Right atrium auricular region (tissue), 2 donors: ENCODE results near the gene WDR27. TPM values are rescaled to one million over a fixed set of nuclear protein-coding genes. Genes with fewer than 3 reads are reported as not detected.

Experiments
- DNase-seq: peaks from one replicate; pipeline ENCODE4 v3.0.0-alpha.2; 2019; ENCODE audit warnings: low spot score
- H3K27ac ChIP-seq, 2 donors: fragments of 200-600 bp; sonication (generic); 1 replicate in 1 of 2; 2 replicates in 1 of 2; pipeline ENCODE4 v1.5.1; 2016 to 2019
- H3K27me3 ChIP-seq, 2 donors: fragments of 200-600 bp; sonication (generic); one replicate each; pipeline versions ENCODE4 v1.5.1 to v1.6.0; 2017 to 2019
- H3K36me3 ChIP-seq: fragments of 200-600 bp; sonication (generic); one replicate; pipeline ENCODE4 v1.5.1; 2016
- H3K4me1 ChIP-seq, 2 donors: fragments of 200-600 bp; sonication (generic); one replicate each; pipeline versions ENCODE4 v1.5.1 to v1.6.0; 2017 to 2019
- H3K4me3 ChIP-seq, 2 donors: fragments of 200-600 bp; sonication (generic); 1 replicate in 1 of 2; 2 replicates in 1 of 2; pipeline ENCODE4 v1.5.1; 2017 to 2019; ENCODE audit warnings: mild to moderate bottlenecking in 1 of 2, moderate library complexity in 1 of 2
- H3K9me3 ChIP-seq, 2 donors: fragments of 200-600 bp; sonication (generic); one replicate each; pipeline ENCODE4 v1.5.1; 2019
- CTCF ChIP-seq, 2 donors: fragments of 200-600 bp; sonication (generic); IDR thresholded peaks; one replicate each; pipeline ENCODE4 v1.5.1; 2019; ENCODE audit warnings: antibody characterized with exemption in 2 of 2
- total RNA-seq, 2 donors: library from RNA; depleted of rRNA; stranded (reverse); fragments of >200 nt; gene quantifications; one replicate each; pipeline ENCODE4 v1.1.0, GENCODE V29; 2016

The WDR27 gene
- total RNA-seq, 2 donors from 2014 or later, result 3.5 to 4.7 TPM

DNA sequence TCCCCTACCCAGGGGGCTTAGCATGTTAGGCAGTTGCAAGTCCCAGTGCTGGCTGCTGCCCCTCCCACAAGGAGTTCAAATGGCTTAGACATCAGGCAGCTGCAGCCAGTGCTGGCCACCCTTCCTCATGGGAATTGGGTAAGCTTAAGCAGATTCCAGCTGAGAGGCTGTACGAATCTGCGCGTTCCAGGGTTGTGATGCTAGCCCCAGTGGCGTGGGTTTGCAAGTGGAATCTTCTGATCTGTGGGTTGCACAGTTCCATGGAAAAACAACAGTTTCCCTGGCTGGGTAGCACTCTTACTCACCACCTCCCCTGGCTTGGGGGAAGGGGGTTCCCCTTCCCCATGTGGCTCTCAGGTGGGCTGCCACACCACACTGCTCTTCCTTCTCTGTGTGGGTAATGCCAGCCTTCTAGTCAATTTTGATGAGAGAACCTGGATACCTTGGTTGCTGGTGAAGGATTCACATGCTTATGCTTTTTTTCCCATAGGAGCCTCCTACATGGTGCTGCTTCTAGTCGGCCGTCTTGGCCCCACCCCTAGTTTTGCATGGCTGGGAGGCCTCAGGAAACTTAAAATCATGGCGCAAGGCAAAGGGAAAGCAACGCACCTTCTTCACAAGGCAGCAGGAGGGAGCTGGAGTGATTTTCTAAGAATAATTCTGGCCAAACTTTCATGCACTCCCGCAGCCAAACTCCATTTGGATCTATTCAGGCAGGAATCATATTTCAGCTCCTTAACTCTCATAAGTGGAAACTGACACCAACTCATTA, 36.6 kb upstream of the WDR27 start:
- Histone ChIP-seq H3K4me3 (no peak overlapping the region), H3K36me3 (no peaks in the 10 kb centered on the region), H3K4me1 (peaks cover 0 to 10% of the 10 kb centered on the region in 2 donors), H3K9me3 (no peaks in the 10 kb centered on the region), H3K27me3 (no peaks in the 10 kb centered on the region), H3K27ac (peak overlapping the region in 1 of 2 donors; percentile 17)
- TF ChIP-seq CTCF (IDR thresholded peaks at IDR 0.05), result no peak
- no peak for DNase-seq

DNA sequence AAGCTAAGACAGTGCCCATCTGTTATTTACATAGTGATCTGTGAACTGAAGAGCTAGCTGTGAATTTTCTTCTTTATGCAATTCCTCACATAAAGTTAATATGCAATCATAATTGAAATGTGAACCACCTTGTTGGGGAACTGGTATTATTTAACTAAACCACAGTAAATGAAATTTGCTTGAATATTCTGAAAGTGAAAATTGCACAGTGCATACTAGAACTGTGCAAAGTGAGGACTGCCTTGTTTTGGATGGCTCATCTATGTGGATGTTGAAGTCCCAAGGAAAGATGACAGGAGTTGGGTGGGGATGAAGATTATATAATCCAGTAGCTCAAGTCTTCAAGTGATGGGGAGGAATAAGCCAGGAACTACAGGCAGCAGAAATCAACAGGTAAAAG, 28.1 kb upstream of the WDR27 start:
- no peaks in the 10 kb centered on the region for H3K4me1 ChIP-seq
- no peak for TF ChIP-seq CTCF (IDR thresholded peaks at IDR 0.05)
- H3K27me3 ChIP-seq, result no peaks in the 10 kb centered on the region
- H3K36me3 ChIP-seq, result no peaks in the 10 kb centered on the region
- no peak for DNase-seq
- no peak overlapping the region for H3K4me3 ChIP-seq
- H3K27ac ChIP-seq, result no peak overlapping the region
- H3K9me3 ChIP-seq, result no peaks in the 10 kb centered on the region

GRCh38 chr6:169726963-169727362, 25.1 kb upstream of the WDR27 start:
- no peaks in the 10 kb centered on the region for H3K27me3 ChIP-seq
- no peaks in the 10 kb centered on the region for H3K9me3 ChIP-seq
- DNase-seq, result no peak
- no peak for TF ChIP-seq CTCF (IDR thresholded peaks at IDR 0.05)
- H3K36me3 ChIP-seq, result no peaks in the 10 kb centered on the region
- H3K4me3 ChIP-seq, result no peak overlapping the region
- H3K4me1 ChIP-seq, result peaks cover 0 to 10% of the 10 kb centered on the region in 2 donors
- H3K27ac ChIP-seq, result no peak overlapping the region

- no peak for DNase-seq
- Histone ChIP-seq H3K27ac (peak overlapping the region in 1 of 2 donors; percentile 99), H3K4me1 (peaks cover 0 to 14% of the 10 kb centered on the region in 2 donors), H3K9me3 (no peaks in the 10 kb centered on the region), H3K36me3 (no peaks in the 10 kb centered on the region), H3K4me3 (no peak overlapping the region), H3K27me3 (no peaks in the 10 kb centered on the region)
- TF ChIP-seq CTCF (IDR thresholded peaks at IDR 0.05), result no peak
Observed at GRCh38 chr6:169726049-169726400, 24.2 kb upstream of the WDR27 start.

DNA sequence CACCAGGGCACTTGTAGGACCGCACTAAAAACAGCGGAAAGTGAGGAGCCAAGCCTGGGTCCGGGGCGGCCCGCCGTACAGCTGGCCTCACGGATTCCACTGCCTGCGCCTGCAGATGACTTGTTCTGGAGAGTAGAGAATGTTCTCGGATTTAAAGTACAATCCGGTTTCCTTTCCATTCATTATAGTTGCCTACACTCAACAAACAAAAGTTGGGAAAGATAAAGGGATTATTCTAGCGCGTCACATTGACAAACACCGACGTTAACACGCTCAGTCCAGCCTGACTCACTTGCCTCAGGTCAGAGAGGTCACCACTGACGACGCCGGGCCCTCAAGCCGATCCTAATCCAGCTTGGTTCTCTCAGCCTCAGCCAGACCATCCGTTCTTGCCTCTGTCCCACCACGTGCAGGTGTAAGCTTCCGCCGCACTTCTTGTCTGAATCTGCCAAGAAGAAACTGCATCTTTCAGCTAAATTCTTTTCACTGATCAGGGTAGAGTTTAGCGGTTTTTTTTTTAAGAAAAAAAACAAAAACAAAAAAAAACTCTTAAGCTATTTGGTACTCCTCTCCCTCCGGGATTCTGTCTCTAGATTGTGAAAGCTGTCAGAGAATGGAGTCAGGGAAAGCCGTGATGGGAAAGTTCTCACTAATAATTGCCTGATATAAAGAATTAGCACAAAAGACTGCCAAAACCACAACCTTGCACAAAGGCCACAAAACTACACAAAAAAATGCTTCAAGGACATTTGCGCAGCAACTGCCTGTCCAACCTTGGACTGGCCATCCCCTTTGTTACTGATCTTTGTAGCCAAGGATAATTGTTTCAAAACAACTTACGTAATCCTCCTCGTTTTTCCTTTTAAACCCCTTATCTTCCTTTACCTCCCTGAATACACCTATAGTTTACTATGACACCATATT, 23.6 kb upstream of the WDR27 start:
- peak; percentile 83 for DNase-seq
- H3K36me3 ChIP-seq, result no peaks in the 10 kb centered on the region
- H3K9me3 ChIP-seq, result no peaks in the 10 kb centered on the region
- peak overlapping the region; percentile 93 to 99 for H3K27ac ChIP-seq
- peak overlapping the region; percentile 69 to 76 for H3K4me3 ChIP-seq
- H3K27me3 ChIP-seq, result no peaks in the 10 kb centered on the region
- no peak for TF ChIP-seq CTCF (IDR thresholded peaks at IDR 0.05)
- peaks cover 0 to 14% of the 10 kb centered on the region in 2 donors for H3K4me1 ChIP-seq
